B cell (primary cell): ENCODE measurements around the gene CCDC183.

Experiments
- EZH2 ChIP-seq: IDR thresholded peaks from 2 replicates; pipeline ENCODE4 v1.6.1; 2012; ENCODE audit warnings: borderline replicate concordance, low read depth, mild to moderate bottlenecking, moderate library complexity, low read length; ENCODE audit not compliant: insufficient read depth, poor library complexity, severe bottlenecking
- TF ChIP-seq, protein P1 (sequence below): fragments of 200-600 bp; IDR thresholded peaks from one replicate; pipeline ENCODE4 v1.8.0; 2022; ENCODE audit warnings: antibody characterized with exemption, mild to moderate bottlenecking

GRCh38 chr9:136773386-136774044, 22.6 kb upstream of the CCDC183 start:
- TF ChIP-seq, protein P1, sequence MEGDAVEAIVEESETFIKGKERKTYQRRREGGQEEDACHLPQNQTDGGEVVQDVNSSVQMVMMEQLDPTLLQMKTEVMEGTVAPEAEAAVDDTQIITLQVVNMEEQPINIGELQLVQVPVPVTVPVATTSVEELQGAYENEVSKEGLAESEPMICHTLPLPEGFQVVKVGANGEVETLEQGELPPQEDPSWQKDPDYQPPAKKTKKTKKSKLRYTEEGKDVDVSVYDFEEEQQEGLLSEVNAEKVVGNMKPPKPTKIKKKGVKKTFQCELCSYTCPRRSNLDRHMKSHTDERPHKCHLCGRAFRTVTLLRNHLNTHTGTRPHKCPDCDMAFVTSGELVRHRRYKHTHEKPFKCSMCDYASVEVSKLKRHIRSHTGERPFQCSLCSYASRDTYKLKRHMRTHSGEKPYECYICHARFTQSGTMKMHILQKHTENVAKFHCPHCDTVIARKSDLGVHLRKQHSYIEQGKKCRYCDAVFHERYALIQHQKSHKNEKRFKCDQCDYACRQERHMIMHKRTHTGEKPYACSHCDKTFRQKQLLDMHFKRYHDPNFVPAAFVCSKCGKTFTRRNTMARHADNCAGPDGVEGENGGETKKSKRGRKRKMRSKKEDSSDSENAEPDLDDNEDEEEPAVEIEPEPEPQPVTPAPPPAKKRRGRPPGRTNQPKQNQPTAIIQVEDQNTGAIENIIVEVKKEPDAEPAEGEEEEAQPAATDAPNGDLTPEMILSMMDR, result no peak
- TF ChIP-seq EZH2, result no peak
